ENCODE data around the gene SHPK. TPM values are rescaled to one million over a fixed set of nuclear protein-coding genes. Genes with fewer than 3 reads are reported as not detected.

Gene SHPK
- total and polyA plus RNA-seq, 9 of the 15 experiments (the other 6 are each of a cell fraction or from before 2014, with no cell fraction given), result 2.5 to 16.3 (median 11.8) TPM

DNA sequence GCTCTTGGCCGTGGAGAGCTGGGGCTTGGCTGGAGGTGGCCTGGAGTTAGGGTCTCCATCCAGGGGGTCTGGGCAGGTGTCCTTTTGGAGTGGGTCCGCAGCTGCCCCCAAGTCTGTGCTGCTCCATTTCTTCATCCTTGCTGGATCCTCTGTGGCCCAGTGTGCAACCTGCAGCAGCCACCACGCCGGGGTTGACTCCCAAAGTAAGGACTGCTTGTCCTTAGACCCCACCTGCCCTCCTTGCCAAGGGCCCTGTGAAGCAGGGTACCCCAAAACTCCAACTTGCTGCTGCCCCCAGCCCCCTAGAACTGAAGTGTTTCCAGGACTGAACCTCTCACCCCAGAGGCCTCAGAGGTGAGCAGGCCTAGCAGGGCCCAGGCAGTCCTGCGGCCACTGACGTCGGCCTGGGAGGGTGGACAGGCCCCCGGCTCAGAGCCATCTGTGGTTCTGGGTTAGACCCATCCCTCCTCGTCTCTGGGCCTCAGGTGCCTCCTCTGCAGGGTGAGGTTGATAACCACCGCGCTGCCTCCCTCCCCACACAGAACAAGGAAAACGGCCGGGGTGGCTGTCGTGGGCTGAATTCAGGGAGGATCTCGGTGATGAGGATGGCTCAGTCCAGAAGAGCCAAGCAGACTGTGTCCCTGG is 43.7 kb downstream of the SHPK start:
- no peak overlapping the region for H2AFZ ChIP-seq (ENCODE audit: low read depth, low read length)

GRCh38 chr17:3590768-3591167 is 45.3 kb downstream of the SHPK start:
- Histone ChIP-seq H2AFZ (ENCODE audit: low read depth, low read length) (no peak overlapping the region), H3K4me3 (no peak overlapping the region), H3K36me3 (ENCODE audit: control insufficient read depth, insufficient read depth, low read length) (no peaks in the 10 kb centered on the region), H3K4me2 (ENCODE audit: insufficient read depth, low read length) (no peak overlapping the region), H3K9me3 (replicated peaks; ENCODE audit: control insufficient read depth, insufficient read depth, low read depth, low read length) (no peaks in the 10 kb centered on the region), H3K79me2 (ENCODE audit: control insufficient read depth, insufficient read depth, low read length) (no peaks in the 10 kb centered on the region), H3K27me3 (ENCODE audit: control insufficient read depth in 2 of 2, insufficient read depth in 2 of 2, low read length in 2 of 2) (peaks cover 12 to 60% of the 10 kb centered on the region in 2 experiments; a peak in 3 of 5 replicates), H4K20me1 (replicated peaks; ENCODE audit: control insufficient read depth, insufficient read depth, low read length) (peaks cover 3% of the 10 kb centered on the region), H3K27ac (ENCODE audit: extremely low read depth, low read depth, low read length) (no peak overlapping the region), H3K4me1 (replicated peaks in 1 of 2; ENCODE audit: control insufficient read depth in 2 of 2, insufficient read depth in 2 of 2, low read length in 2 of 2) (peaks cover 0 to 4% of the 10 kb centered on the region in 2 experiments; a peak in 1 of 5 replicates), H3K9me1 (ENCODE audit: control insufficient read depth, insufficient read depth, low read length) (no peaks in the 10 kb centered on the region), H3K9ac (ENCODE audit: insufficient read depth in 1 of 2, low read depth in 2 of 2, low read length in 2 of 2) (no peak overlapping the region)
- FAIRE-seq (no peak), ATAC-seq (no peak), DNase-seq (ENCODE audit: extremely low read depth in 1 of 4, low spot score in 3 of 4) (no peak)
- POLR2A ChIA-PET, result no interaction called here
- CTCF ChIA-PET (ENCODE audit: low intra/inter-chr PET ratio), result no interaction called here
- BruUV-seq (replicated peaks), result no TSS peak
- in situ Hi-C loops (cut with MboI) (no loop called here), intact Hi-C loops (cut with micrococcal nuclease) (no loop called here)
- no peak for TF ChIP-seq MTA2 (IDR thresholded peaks at IDR 0.05; ENCODE audit: low read depth)
- TF ChIP-seq, protein P1, sequence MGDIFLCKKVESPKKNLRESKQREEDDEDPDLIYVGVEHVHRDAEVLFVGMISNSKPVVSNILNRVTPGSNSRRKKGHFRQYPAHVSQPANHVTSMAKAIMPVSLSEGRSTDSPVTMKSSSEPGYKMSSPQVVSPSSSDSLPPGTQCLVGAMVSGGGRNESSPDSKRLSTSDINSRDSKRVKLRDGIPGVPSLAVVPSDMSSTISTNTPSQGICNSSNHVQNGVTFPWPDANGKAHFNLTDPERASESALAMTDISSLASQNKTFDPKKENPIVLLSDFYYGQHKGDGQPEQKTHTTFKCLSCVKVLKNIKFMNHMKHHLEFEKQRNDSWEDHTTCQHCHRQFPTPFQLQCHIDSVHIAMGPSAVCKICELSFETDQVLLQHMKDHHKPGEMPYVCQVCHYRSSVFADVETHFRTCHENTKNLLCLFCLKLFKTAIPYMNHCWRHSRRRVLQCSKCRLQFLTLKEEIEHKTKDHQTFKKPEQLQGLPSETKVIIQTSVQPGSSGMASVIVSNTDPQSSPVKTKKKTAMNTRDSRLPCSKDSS (IDR thresholded peaks at IDR 0.05; ENCODE audit: low read depth, partially characterized antibody), result no peak
- no peak for TF ChIP-seq HDGF (IDR thresholded peaks at IDR 0.05)
- 15% methylated on average over 9 of the region's 15 CpGs for WGBS (ENCODE audit: insufficient coverage, low coverage, missing lambda C conversion rate)

More for the DNA sequence above, 43.7 kb downstream of the SHPK start:
- DNase-seq (ENCODE audit: extremely low read depth in 1 of 4, low spot score in 3 of 4) (no peak), FAIRE-seq (no peak), ATAC-seq (no peak; the same call in 2 of the 3 replicates)
- BruUV-seq (replicated peaks), result no TSS peak
- Histone ChIP-seq H3K79me2 (ENCODE audit: control insufficient read depth, insufficient read depth, low read length) (no peaks in the 10 kb centered on the region), H3K4me2 (ENCODE audit: insufficient read depth, low read length) (no peak overlapping the region), H3K9ac (ENCODE audit: insufficient read depth in 1 of 2, low read depth in 2 of 2, low read length in 2 of 2) (no peak overlapping the region), H3K27ac (ENCODE audit: extremely low read depth, low read depth, low read length) (no peak overlapping the region), H3K9me3 (replicated peaks; ENCODE audit: control insufficient read depth, insufficient read depth, low read depth, low read length) (no peaks in the 10 kb centered on the region), H3K27me3 (ENCODE audit: control insufficient read depth in 2 of 2, insufficient read depth in 2 of 2, low read length in 2 of 2) (peaks cover 14 to 76% of the 10 kb centered on the region in 2 experiments; a peak in 3 of 5 replicates), H3K4me3 (no peak overlapping the region), H4K20me1 (replicated peaks; ENCODE audit: control insufficient read depth, insufficient read depth, low read length) (peaks cover 5% of the 10 kb centered on the region), H3K36me3 (ENCODE audit: control insufficient read depth, insufficient read depth, low read length) (no peaks in the 10 kb centered on the region), H3K9me1 (ENCODE audit: control insufficient read depth, insufficient read depth, low read length) (no peaks in the 10 kb centered on the region), H3K4me1 (replicated peaks in 1 of 2; ENCODE audit: control insufficient read depth in 2 of 2, insufficient read depth in 2 of 2, low read length in 2 of 2) (peaks cover 0 to 4% of the 10 kb centered on the region in 2 experiments; a peak in 1 of 5 replicates)
- TF ChIP-seq NR4A1 (CRISPR knock-in tag; IDR thresholded peaks at IDR 0.05) (no peak), NR4A1 (tag; IDR thresholded peaks at IDR 0.05) (no peak)
- 16% methylated on average over 10 of the region's 15 CpGs for whole genome bisulfite sequencing (ENCODE audit: insufficient coverage, low coverage, missing lambda C conversion rate)
- POLR2A ChIA-PET, result interaction anchor here (0.5 kb wide), 1 partner anchor 47 kb away, joined by 4 read pairs; no protein-coding TSS in a partner anchor
- intact Hi-C loops (cut with micrococcal nuclease) (no loop called here), in situ Hi-C loops (cut with MboI) (no loop called here)
- CTCF ChIA-PET (ENCODE audit: low intra/inter-chr PET ratio), result no interaction called here

Measured in K562 (cell line).